ENCODE data around the gene NBAS. TPM values are rescaled to one million over a fixed set of nuclear protein-coding genes. Genes with fewer than 3 reads are reported as not detected.
A peak's percentile ranks its signal among the peaks of the same experiment; 100 is the strongest.

NBAS gene
- total RNA-seq: 124 and 133 TPM in 2 replicates
- polyA plus RNA-seq: 23.9 and 27.0 TPM in 2 replicates
- 31.1 and 32.4 TPM in 2 replicates for polyA plus RNA-seq (2012)
- 49.7 and 73.5 TPM in 2 replicates for polyA minus RNA-seq (ENCODE audit: low replicate concordance)

- Histone ChIP-seq H3K4me1 (ENCODE audit: control insufficient read depth, extremely low read depth, insufficient read depth, low read length) (no peaks in the 10 kb centered on the region), H3K4me2 (ENCODE audit: extremely low read depth, insufficient read depth, low read length) (peak within 1 kb of the TSS; percentile 89), H3K9ac (ENCODE audit: insufficient read depth, low read length) (peak within 1 kb of the TSS; percentile 88), H3K27ac (ENCODE audit: insufficient read depth, low read length) (peak within 1 kb of the TSS; percentile 88), H3K9me3 (ENCODE audit: control insufficient read depth, insufficient read depth, low read depth, low read length) (no peaks in the 10 kb centered on the region), H3K27me3 (ENCODE audit: control insufficient read depth, insufficient read depth, low read length) (no peaks in the 10 kb centered on the region), H3K79me2 (ENCODE audit: control insufficient read depth, insufficient read depth, low read length) (peaks cover 38% of the 10 kb centered on the region), H4K20me1 (ENCODE audit: control insufficient read depth, extremely low read depth, insufficient read depth, low read length) (no peaks in the 10 kb centered on the region), H2AFZ (ENCODE audit: low read length) (peak within 1 kb of the TSS; percentile 99), H3K4me3 (replicated peaks in 1 of 4; ENCODE audit: control extremely low read depth in 1 of 4, insufficient read depth in 1 of 4, low read depth in 3 of 4, low read length in 4 of 4) (peak within 1 kb of the TSS; percentile 82 to 98 (median 95)), H3K36me3 (ENCODE audit: control insufficient read depth, insufficient read depth, low read length) (no peaks in the 10 kb centered on the region)
- peak; percentile 87 to 88 for DNase-seq (ENCODE audit: low read depth in 2 of 2)
- TF ChIP-seq CTCF (conservative IDR thresholded peaks at IDR 0.05 in 1 of 2, IDR thresholded peaks at IDR 0.05 in 1 of 2; ENCODE audit: low read depth in 1 of 2, low read length in 2 of 2): no peak
- TF ChIP-seq EZH2 (IDR thresholded peaks at IDR 0.05; ENCODE audit: low read length, missing control alignments): no peak
Observed at GRCh38 chr2:15560988-15561573, at the start of gene NBAS. Gene NBAS, minus strand, starts transcription at chr2:15561334. Its CDS starts 30 bp downstream, at chr2:15561304.

GRCh38 chr2:15610430-15610952 lies 49.4 kb upstream of the NBAS start:
- Histone ChIP-seq H3K27ac (ENCODE audit: insufficient read depth, low read length) (no peak overlapping the region), H3K36me3 (ENCODE audit: control insufficient read depth, insufficient read depth, low read length) (peaks cover 3% of the 10 kb centered on the region), H3K27me3 (ENCODE audit: control insufficient read depth, insufficient read depth, low read length) (no peaks in the 10 kb centered on the region), H3K4me1 (ENCODE audit: control insufficient read depth, extremely low read depth, insufficient read depth, low read length) (no peaks in the 10 kb centered on the region), H4K20me1 (ENCODE audit: control insufficient read depth, extremely low read depth, insufficient read depth, low read length) (no peaks in the 10 kb centered on the region), H2AFZ (ENCODE audit: low read length) (no peak overlapping the region), H3K9ac (ENCODE audit: insufficient read depth, low read length) (no peak overlapping the region), H3K9me3 (ENCODE audit: control insufficient read depth, insufficient read depth, low read depth, low read length) (no peaks in the 10 kb centered on the region), H3K4me3 (replicated peaks in 1 of 4; ENCODE audit: control extremely low read depth in 1 of 4, insufficient read depth in 1 of 4, low read depth in 3 of 4, low read length in 4 of 4) (no peak overlapping the region), H3K79me2 (ENCODE audit: control insufficient read depth, insufficient read depth, low read length) (no peaks in the 10 kb centered on the region), H3K4me2 (ENCODE audit: extremely low read depth, insufficient read depth, low read length) (no peak overlapping the region)
- TF ChIP-seq EZH2 (IDR thresholded peaks at IDR 0.05; ENCODE audit: low read length, missing control alignments): no peak
- no peak for TF ChIP-seq CTCF (conservative IDR thresholded peaks at IDR 0.05 in 1 of 2, IDR thresholded peaks at IDR 0.05 in 1 of 2; ENCODE audit: low read depth in 1 of 2, low read length in 2 of 2)
- no peak for DNase-seq (ENCODE audit: low read depth in 2 of 2)

GRCh38 chr2:15609341-15610042 lies 48.4 kb upstream of the NBAS start:
- Histone ChIP-seq H3K4me2 (ENCODE audit: extremely low read depth, insufficient read depth, low read length) (no peak overlapping the region), H3K9me3 (ENCODE audit: control insufficient read depth, insufficient read depth, low read depth, low read length) (no peaks in the 10 kb centered on the region), H3K9ac (ENCODE audit: insufficient read depth, low read length) (no peak overlapping the region), H2AFZ (ENCODE audit: low read length) (no peak overlapping the region), H3K27me3 (ENCODE audit: control insufficient read depth, insufficient read depth, low read length) (no peaks in the 10 kb centered on the region), H3K36me3 (ENCODE audit: control insufficient read depth, insufficient read depth, low read length) (peaks cover 11% of the 10 kb centered on the region), H3K4me3 (replicated peaks in 1 of 4; ENCODE audit: control extremely low read depth in 1 of 4, insufficient read depth in 1 of 4, low read depth in 3 of 4, low read length in 4 of 4) (no peak overlapping the region), H3K79me2 (ENCODE audit: control insufficient read depth, insufficient read depth, low read length) (no peaks in the 10 kb centered on the region), H3K4me1 (ENCODE audit: control insufficient read depth, extremely low read depth, insufficient read depth, low read length) (no peaks in the 10 kb centered on the region), H3K27ac (ENCODE audit: insufficient read depth, low read length) (no peak overlapping the region), H4K20me1 (ENCODE audit: control insufficient read depth, extremely low read depth, insufficient read depth, low read length) (no peaks in the 10 kb centered on the region)
- TF ChIP-seq CTCF (conservative IDR thresholded peaks at IDR 0.05 in 1 of 2, IDR thresholded peaks at IDR 0.05 in 1 of 2; ENCODE audit: low read depth in 1 of 2, low read length in 2 of 2): no peak
- TF ChIP-seq EZH2 (IDR thresholded peaks at IDR 0.05; ENCODE audit: low read length, missing control alignments): no peak
- DNase-seq (ENCODE audit: low read depth in 2 of 2): no peak
